Fibroblast of skin of back (primary cell): ENCODE data around the gene ASPDH.

ENCODE experiments used
- DNase-seq: peaks from one replicate; pipeline ENCODE4 v3.0.0-alpha.2; 2013

The ASPDH gene

DNA sequence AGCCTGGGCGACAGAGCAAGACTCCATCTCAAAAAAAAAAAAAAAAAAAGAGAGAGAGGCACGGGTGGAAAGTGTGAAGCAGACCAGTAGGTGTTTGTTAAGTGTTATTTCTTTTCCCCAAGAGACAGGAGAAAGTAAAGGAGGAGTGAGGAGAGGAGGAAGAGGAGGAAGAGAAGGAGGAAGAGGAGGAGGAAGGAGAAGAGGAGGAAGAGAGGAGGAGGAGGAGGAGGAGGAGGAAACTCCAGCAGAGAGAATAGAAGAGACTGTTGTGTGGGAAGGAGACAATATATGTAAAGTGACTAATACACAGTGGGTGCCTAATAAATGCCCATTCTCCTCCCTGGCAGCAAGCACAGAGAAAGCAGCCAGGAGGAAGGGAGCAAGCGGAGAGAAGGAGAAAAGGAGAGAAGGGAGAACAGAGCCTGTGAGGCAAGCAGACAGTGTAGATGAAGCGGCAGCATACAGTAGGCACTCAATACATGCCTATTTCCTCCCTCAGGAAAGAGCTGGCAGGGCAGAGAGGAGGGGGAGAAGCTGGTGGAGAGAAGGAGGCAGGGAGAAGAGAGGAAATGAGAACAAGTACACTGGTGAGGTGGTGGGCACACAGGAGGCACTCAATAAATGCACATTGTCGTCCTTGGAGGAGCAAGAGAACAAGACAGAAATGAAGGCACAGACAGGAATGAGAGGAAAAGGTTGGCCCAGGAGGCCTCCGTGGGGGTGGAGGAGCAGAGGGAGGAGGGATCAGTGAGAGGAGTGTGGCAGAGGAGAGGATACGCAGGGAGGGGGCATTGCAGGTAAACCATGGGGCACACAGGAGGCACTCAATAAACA is 19.3 kb downstream of the ASPDH start:
- DNase-seq: no peak

DNA sequence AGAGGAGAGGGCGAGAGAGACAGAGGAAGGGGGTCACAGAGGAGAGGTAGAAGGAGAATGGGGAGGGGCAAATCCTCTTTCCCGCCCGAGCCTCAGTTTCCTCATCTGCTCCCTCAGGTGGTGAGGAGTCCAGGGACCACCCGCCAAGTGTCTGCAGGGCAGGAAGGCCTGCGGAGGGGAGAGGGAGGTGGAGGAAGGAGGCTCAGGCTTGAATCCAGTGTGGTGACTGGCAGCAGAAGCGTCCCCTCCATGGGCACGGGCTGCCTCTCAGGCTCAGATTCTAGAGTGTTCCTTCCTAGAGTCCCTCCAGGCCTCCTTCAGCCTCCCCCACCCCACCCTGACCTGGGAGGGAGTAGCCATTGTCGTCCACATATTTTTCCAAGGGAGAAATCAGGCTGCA is 20.5 kb downstream of the ASPDH start:
- no peak for DNase-seq

DNA sequence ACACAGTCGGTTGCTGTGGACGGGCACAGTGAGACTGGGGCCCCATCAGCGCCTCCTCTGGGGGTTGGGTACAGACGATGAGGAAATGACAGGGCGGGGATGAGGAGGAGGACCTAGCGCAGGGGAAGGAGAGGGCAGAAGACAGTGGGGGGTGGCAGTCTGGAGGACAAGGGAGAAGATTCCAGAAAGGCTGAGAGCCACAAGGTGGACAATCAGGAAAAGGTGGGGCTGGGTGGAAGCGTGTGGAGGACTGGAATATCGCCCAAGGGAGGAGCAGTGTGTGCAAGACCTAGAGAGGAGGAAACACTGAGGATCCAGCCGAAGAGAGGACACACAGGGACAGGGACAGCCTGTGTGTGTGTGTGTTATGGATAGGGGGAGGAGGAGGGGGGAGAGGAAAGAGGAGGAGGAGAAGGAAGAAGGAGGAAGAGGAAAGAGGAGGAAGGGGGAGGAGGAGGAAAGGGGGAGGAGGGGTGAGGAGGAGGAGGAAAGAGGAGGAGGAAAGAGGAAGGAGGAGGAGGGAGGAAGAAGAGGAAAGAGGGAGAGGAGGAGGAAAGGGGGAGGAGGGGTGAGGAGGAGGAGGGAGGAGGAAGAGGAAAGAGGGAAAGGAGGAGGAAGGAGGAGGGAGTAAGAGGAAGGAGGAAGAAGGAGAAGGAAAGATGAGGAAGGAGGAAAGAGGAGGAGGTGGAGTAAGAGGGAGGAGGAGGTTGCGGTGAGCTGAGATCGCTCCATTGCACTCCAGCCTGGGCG is 21.2 kb downstream of the ASPDH start:
- no peak for DNase-seq

DNA sequence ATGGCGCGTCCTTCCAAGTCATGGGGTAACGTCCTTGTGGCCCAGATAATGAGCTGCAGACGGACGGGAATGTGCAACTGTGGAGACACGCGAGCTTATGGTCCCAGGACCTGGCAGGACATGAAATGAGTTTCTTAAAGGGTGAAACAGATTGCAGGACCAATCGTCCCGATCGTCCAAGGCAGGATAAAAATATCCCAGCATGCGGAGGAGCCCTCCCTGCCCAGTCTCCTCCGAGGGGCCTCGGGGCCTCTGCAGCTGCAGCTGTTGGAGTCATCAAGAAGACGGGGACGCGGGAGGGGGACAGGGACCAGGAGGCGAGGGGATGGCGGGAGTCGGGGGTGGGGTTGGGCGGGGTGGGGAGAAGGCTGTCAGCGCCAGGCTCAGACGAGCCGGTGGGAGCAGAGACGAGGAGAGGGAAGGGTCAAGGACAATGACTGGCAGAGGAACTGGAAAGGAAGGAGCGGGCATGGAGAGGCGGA is 22.7 kb downstream of the ASPDH start:
- no peak for DNase-seq

DNA sequence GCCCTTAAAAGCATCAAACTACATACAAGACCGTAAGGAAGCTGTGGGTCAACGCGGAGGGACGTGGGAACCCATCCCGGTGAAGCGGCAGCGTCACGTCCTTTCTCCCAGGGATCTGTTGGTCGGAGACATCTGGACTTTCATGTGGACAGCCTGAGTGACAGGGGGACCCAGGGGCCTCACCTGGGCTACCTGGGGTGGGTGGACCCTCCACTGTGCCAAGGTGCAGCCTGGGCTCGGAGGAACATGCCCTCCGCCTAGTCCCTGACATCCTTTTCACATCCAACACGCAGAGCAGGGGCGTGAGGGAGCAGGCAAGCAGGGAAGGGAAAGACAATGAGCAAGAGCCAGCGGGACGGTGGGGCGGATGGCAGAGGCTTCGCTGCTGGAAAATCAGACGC is 23.3 kb downstream of the ASPDH start:
- DNase-seq: no peak

DNA sequence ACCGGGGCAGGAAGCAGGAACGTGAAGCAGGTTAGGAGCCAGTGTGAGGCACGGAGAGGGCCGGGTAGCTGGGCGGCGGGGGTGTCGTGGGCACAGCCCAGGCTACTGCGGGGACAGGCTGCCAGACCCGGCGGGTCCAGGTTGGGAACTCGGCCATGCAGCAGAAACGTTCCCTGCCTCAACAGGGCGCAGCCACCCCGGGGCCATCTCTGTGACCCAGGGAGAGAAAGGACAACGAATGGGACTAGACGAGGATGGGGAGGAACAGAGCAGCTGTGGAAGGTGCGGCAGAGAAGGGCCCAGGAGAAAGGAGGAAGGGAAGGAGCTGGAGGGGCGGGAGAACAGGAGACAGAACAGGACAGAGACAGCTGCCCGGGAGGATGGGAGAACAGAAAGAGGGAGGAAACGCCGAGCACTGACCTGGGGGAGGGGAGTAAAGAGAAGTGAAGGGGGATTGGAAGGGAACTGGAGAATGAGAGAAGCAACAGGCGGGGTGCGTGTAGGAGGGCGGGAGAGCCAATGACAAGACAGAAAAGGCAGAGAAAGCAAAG is 24.2 kb downstream of the ASPDH start:
- no peak for DNase-seq

DNA sequence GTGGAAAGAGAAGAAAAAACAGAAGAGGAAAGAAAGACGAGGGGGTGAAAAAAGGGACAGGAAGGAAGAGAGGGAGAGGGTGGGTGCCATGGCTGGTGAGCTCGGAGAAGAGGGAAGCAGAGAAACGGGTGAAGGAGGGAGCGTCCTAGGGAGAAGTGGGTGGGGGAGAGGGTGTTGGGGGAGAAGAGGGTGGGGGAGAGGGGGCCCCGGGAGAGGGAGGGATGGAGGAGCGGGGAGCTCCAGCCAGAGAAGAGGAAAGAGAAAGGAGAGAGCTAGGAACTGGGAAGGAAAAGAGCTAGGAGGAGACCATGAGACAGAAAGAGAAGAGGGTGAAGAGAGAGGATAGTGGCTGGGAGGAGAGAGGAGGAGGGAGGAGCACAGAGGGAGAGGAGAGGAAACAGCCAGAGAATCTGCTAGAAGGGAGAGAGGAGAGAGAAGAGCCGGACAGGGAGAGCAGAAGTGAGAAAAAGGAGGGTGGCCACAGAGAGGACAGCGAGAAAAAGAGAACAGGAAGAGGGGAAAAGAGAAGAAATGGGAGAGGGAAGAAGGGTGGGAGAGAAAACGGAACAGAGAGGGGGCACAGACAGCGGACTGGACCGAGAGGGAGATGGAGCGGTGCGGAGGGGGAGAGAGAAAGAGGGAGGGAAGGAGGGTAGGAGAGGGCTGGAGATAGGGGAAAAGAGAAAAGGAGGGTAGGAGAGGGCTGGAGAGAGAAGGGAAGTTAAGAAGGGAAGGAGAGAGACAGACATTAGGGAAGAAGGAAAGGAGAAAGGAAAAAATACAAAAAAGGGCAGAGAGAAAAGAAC is 25.1 kb downstream of the ASPDH start:
- no peak for DNase-seq

DNA sequence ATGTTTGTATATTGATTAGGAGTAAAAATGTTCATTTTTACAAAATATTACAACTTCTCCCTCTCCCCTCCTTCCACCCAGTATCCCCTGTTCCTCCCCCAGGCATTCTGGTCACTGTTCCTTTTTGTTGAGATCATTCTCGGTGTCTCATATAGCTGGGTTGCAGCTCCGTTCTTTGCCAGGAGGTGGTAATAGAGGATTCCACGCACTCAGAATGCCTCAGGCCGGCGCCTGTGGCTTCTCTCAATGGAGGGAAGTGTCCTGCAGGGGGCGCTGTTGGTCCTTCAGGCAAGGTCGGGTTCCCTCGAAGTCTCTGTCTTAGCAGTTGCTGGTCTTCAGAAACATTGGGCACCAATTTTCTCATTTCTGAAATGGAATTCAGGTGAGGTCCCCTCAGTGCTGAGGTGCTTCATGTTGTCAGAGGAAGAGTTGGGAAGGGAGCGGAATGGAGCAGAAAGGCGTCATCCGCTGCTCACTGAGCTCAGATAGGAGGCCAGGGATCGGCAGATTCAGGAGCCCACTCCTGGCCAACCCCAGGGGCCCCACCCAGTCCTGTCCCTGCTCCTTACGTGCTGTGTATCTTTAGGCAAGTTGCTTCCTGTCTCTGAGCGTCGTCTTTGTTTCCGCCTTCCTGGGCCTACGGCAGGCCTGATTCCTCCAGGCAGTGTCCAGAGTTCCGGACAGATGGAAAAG is 26.7 kb downstream of the ASPDH start:
- peak; percentile 27 for DNase-seq

DNA sequence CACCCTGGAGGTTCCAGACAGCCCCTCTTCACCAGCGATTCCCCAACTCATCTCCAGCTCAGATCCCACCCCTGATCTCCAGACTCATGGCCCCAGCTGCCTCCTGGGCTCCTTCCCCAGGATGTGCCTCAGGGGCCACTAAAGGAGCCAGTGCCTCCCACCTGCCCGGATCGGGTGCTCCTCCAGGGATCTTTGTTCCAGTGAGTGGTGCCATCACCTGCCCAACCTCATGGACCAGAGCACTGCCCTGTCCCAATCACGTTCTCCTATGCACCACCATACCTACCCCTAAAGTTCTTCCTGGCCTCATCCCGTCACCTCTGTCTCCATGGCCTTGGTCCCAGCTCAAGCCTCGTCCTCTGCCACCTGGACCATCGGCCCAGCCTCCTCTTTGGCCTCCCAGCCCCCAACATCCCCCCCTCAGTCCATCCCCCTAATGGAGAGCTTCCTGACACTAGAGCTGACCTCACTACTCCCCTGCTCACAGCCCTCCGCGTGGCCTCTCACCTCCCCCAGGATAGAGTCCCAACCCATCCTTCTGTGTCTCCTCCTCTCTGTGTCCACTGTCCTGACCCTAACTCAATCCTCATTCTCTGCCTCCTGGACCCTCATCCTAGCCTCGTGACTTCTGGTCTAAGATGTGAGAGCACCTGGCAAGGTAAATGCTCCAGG is 28.3 kb downstream of the ASPDH start:
- no peak for DNase-seq

DNA sequence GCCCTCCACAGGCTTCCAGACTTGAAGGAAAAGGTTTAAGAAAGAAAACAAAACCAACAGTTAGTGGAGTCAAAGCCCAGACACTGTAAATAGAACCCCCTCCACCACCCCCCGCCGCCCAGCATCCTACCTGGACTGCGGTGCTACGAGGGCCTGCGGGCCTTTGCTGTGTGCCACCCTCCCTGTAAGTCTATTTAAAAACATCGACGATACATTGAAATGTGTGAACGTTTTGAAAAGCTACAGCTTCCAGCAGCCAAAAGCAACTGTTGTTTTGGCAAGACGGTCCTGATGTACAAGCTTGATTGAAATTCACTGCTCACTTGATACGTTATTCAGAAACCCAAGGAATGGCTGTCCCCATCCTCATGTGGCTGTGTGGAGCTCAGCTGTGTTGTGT is 30.8 kb downstream of the ASPDH start:
- no peak for DNase-seq

DNA sequence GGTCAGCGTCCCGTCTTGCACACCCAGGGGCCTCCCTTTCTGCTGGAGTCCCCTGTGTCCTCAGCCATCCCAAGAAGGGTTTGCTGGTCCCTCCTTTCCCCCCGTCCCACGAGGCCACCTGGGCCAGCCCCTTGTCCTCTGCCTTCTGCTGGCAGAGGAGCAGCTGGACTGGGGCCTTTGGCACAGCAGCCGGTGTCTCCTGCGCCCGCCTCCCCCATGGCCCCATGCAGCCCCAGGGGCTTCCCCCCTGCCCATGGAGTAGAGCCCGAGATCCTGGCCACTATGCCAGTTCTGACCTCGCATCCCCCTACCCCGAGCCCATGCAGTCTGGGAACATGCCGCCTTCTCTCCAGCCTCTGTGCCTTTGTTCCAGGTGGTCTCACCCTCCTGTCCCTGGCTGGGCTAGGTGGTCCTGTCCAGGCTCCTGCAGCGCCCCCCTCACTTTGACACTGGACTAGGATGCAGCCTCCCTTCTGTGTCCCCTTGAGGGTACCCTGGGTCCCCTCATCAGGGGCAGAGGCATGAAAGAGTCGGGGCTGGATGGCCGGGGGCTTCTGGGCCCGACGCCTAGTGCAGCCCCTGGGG is 31.4 kb downstream of the ASPDH start:
- no peak for DNase-seq

DNA sequence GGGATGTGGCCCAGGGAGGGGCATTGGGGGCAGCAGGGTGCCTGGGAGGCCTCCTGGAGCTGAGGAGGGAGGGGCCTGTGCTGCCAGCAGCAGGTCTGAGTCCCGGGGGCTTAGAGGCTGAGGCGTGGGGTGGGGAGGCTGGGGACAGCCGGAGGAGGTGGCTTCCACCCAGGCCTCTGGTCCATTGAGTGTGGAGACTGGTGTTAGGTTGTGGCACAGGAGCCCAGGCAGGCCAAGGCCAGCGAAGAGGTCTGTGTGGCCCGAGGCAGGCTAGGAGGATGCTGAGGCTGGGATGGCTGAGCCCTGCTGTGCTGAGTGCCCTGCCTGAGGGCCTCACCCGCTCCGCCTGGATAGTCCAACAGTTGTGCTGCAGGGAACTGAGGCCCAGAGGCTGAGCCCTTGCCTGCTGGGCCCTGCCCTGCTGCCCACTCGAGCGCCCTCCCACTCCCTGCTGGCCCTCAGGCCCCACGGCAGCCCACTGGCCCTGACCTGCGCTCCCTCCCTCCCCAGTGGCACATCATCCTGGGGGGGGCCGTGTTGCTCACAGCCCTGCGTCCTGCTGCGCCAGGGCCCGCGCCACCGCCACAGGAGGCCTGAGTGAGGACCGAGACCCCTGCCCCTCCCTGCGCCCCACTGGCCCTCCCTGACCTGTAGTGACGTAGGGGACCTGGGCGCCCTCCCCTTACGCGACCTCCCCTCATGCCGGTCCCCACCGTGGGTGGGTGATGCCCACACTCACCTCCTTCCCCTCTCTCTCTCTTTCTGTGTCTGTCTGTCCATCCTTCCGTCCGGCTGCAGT is 32.2 kb downstream of the ASPDH start:
- DNase-seq: no peak

DNA sequence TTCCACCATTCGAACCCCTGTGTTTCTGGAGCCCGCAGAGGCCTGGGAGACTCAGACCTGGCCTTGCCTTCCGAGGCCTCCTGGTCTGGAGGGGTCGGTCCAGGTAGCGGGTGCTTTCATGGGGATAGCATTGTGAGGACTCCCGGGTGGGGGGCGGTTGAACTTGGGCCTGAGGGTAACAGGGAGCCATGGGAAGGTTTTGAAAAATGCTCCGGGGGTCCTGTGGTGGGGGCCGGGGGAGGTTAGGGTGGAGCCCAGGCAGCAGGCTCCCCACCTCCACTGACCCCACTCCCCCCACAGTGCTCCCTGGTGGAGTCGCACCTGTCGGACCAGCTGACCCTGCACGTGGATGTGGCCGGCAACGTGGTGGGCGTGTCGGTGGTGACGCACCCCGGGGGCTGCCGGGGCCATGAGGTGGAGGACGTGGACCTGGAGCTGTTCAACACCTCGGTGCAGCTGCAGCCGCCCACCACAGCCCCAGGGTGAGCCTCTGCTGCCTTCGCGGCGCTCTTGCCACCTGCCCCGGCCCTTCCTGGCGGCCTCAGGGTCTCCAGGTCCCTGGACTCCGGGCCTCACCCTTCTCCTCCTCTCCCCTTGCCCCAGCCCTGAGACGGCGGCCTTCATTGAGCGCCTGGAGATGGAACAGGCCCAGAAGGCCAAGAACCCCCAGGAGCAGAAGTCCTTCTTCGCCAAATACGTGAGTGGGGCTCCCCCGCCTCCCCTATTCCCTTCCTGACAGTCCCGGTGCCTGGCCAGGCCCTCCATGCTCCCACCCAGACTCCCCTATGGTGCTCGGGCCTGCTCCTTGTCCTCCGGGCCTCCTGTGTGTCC is 33.2 kb downstream of the ASPDH start:
- DNase-seq: no peak

DNA sequence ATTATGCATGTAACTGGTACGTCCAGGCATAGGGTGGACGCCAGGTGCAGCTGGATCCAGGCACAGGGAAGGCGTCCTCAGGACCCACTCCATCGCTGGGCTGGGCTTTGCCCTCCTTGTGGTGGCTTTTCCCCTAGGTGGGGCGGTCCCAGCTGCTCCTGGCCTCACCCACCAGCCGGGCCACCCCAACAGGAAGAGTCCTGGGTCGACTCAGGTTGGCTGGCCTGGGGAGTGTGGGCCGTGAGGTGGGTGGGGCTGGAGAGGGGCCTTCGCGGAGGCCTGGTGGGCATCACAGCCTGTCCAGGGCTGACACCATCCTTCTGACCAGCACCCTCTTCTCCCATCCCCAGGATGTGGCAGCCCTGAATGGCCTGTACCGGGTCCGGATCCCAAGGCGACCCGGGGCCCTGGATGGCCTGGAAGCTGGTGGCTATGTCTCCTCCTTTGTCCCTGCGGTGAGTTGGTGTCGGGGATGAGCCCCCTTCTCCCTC is 33.9 kb downstream of the ASPDH start:
- no peak for DNase-seq

DNA sequence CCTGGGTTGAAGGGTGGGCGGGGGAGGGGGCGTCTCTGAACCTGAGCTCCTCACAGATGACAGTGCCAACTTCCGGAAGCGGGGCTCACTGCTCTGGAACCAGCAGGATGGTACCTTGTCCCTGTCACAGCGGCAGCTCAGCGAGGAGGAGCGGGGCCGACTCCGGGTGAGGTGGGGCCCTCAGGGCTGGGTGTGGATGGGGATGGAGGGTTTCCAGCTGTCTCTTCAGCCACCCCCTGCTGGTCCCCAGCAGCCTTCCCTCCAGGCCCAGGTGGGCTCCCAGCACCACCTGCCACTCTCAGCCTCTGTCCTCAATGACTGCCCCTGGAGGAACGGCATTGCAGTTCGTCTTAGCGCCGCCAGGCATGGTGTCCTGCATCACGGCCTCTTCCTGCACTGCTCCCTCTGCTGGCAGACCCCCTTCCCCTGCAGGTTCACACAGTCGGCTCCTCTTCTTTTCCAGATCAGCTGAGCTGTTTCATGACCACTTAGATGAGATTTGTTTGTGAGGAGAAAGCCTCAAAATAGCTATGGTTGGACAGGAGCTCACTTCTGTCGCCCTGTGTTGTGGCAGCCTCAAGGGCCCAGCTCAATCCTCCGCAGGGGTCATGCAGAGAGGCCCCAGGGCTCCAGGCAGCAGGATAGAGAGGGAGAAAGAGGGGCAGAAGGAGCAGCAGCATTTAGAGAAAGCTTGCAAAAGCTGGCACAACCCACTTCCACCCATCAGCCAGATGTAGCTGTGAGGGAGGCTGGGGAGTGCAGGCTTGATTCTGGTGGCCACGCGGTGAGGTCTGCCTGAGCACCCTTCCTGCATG is 34.6 kb downstream of the ASPDH start:
- peak; percentile 41 for DNase-seq

DNA sequence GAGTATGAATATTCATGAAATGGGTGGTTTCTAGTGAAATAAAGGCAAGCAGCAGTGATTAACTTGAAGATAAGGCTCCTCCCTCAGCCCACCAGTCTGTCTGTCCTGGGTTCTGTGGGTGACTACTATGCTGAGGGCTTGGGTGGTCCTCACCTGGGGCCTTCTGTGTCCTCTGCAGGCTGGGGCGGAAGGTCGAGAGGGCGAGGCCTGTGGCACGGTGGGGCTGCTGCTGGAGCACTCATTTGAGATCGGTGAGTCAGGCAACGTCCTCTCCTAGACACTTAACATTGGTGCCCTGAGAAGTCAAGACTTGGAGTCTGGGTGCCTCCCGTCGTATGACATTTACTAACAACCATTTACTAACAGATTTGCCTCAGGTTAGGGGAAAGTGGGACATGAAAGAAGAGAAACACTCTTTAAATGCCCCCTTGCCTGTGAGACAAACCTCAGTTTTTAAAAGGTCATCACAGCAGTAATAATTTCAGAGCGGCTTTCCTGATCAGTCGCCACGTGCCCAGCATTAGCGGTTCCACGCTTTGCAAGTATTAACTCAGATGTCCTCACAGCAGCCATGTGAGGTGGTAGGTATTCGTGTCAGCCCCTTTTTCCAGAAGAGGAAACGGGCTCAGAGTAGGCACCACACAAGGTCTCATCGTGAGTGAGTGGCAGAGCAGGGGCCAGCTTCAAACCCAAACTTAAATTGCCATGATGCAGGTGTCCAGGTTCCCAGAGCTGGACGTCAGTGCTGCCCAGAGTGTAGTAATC is 35.8 kb downstream of the ASPDH start:
- no peak for DNase-seq

DNA sequence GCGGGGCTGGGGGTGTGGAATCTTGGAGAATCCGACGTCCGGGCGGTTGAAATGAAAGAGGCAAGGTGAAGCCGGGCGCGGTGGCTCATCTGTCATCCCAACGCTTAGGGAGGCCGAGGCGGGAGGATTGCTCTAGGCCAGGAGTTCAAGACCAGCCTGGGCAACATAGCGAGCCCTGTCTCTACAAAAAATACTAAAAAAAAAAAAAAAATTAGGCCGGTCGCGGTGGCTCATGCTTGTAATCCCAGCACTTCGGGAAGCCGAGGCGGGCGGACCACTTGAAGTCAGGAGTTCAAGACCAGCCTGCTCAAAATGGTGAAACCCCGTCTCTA is 36.8 kb downstream of the ASPDH start:
- DNase-seq: no peak
